ENCODE data around the gene YIPF4.
"Not testable (repeated sequence)": the region's sequence is repeated elsewhere in the genome, so short reads cannot be mapped to it uniquely, and the experiment has no call there.

Gene YIPF4

GRCh38 chr2:32289165-32289999 lies 11.7 kb downstream of the YIPF4 start:
- DNase-seq (ENCODE audit: low read depth, low spot score): no peak

DNA sequence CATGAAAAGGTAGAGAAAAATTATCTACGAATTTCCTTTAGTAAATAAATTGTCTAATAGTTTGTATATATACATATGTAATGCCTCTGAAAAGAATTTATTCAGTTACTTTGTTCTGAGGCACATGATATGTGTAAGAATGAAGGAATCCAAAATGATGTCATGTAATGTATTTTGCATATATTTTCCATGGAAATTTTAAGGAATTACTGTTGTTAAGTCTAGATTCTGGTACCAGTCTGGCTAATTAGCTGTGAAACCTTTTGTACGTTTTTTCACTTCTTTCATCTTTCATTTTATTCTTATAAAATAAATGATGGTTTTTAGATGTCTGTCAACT lies 12.3 kb downstream of the YIPF4 start:
- DNase-seq (ENCODE audit: low read depth, low spot score): no peak

DNA sequence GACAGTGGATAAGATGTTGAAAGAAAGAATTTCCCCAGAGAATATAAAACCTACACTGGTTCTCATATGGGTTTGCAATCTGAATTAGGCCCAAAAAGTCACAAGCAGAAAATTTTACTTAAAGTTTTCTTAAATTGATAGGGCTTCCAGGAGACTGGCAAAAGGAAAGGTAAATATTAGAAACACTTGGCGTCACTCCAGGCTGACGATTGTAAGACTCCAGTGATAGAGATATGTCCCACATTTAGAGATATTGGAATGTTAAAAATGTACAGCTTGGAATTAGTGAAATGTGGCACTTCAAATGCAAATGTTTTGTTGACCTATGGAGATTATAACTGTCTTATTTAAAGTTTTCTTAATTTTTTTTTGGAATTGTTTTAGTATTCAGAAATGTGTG lies 14.0 kb downstream of the YIPF4 start:
- no peak for DNase-seq (ENCODE audit: low read depth, low spot score)

- not testable (repeated sequence) for DNase-seq (ENCODE audit: low read depth, low spot score)
Measured at GRCh38 chr2:32293493-32293892, 15.8 kb downstream of the YIPF4 start.

DNA sequence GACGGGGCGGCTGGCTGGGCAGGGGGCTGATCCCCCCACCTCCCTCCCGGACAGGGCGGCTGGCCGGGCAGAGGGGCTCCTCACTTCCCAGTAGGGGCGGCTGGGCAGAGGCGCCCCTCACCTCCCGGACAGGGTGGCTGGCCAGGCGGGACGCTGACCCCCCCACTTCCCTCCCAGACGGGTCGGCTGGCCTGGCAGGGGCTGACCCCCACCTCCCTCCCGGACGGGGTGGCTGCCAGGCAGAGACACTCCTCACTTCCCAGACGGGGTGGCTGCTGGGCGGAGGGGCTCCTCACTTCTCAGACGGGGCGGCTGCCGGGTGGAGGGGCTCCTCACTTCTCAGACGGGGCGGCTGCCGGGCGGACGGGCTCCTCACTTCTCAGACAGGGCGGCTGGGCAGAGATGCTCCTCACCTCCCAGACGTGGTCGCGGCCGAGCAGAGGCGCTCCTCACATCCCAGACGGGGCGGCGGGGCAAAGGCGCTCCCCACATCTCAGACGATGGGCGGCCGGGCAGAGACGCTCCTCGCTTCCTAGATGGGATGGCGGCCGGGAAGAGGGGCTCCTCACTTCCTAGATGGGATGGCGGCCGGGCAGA lies 16.4 kb downstream of the YIPF4 start:
- DNase-seq (ENCODE audit: low read depth, low spot score): not testable (repeated sequence)

DNA sequence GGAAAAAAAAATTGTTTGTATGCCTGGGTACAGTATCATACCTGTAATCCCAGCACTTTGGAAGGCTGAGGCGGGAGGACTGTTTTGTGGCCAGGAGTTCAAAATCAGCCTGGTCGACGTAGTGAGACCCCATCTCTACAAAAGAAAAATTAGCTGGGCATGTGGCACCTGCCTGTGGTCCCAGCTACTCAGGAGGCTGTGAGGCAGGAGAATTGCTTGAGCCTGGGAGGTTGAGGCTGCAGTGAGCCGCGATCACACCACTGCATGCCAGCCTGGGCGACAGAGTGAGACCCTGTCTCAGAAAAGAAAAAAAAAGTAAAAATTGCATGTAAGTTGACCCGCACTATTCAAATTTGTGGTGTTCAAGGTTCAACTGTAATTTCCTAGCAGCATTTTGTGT lies 32.9 kb downstream of the YIPF4 start:
- DNase-seq (ENCODE audit: low read depth, low spot score): no peak

DNA sequence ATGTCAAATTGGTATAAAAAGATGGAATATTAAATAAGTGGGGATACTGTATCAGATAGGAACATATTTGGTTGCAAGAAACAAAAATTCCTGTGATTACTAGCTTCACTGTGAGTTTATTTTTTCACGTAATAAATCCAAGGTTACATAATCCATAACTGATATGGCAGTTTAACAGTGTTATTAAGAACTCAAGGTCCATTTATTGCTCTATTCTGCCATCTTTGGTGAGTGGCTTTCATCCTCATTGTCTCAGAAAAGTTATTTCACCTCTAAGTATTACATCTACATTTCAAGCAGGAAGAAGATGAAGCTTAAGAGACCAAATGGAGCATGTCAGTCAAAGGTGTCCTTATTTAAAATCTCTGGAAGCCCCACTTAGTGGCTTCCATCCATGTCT lies 37.2 kb downstream of the YIPF4 start:
- no peak for DNase-seq (ENCODE audit: low read depth, low spot score)

DNA sequence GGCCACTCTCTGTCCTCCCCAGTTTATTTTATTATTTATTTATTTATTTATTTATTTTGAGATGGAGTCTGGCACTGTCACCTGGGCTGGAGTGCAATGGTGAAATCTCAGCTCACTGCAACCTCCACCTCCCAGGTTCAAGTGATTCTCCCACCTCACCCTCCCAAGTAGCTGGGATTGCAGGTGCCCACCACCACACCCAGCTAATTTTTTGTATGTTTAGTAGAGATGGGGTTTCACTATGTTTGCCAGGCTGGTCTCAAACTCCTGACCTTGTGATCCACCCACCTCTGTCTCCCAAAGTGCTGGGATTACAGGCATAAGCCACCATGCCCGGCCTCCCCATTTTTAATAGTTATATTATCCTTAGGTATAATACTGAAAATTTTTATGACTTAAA lies 51.0 kb downstream of the YIPF4 start:
- not testable (repeated sequence) for DNase-seq (ENCODE audit: low read depth, low spot score)

- DNase-seq (ENCODE audit: low read depth, low spot score): not testable (repeated sequence)
Measured at GRCh38 chr2:32329180-32329980, 51.7 kb downstream of the YIPF4 start.

DNA sequence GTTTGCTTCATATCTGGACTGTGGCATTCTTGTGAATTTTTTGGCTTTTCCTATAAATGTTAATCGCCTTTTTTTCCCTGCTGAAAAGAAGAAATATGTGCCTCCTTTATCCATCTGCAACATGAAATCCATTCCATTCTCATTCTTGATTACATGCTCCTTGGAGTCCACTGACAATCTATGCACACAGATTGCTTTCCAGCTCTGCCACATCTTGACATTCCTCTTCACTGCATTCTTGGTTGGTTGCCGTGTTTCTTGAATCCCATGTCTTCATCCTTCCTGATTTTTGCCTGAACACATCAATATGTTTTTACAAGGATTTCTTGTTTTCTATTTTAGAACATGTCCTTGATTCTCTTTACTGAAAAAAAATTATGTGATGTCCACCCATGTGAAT lies 52.4 kb downstream of the YIPF4 start:
- DNase-seq (ENCODE audit: low read depth, low spot score): no peak

- DNase-seq (ENCODE audit: low read depth, low spot score): no peak
Measured at GRCh38 chr2:32342801-32343200, 65.1 kb downstream of the YIPF4 start.

- DNase-seq (ENCODE audit: low read depth, low spot score): not testable (repeated sequence)
Measured at GRCh38 chr2:32350797-32351196, 73.1 kb downstream of the YIPF4 start.

- no peak for DNase-seq (ENCODE audit: low read depth, low spot score)
Measured at GRCh38 chr2:32355976-32356680, 78.4 kb downstream of the YIPF4 start.

DNA sequence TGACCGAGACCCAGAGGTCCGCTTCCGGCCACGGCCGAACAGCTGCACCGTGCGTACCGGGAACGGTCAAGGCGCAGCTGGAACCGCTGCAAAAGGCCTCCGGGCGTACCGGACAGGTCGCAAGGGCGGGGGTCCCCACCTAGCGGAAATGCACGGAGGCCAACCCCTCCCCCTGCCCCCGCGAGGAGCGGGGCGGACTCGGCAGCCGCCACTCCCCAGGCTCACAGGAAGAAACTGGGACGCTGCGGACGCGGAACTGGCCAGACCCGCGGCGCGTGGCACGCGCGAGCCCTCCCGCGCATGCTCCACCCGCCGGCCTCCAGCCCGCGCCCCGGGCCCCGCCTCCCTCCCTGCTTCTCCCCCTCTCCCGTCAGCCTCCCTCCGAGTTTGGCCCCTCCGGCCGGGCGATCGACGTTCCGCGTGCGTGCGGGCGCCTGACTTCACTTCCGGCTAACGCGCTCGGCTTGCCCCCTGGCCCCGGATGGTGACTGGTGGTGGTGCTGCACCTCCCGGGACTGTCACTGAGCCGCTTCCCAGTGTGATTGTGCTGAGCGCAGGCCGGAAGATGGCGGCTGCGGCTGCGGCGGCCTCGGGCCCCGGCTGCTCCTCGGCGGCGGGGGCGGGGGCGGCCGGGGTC lies 79.1 kb downstream of the YIPF4 start, which contains the start of gene BIRC6:
Gene BIRC6 (plus strand): TSS at position 343 of the 637 bp plus-strand sequence. CDS start 139 bp downstream, at position 482.
- DNase-seq (ENCODE audit: low read depth, low spot score): peak; percentile 72

GRCh38 chr2:32357318-32358110 lies 79.8 kb downstream of the YIPF4 start:
- peak; percentile 11 for DNase-seq (ENCODE audit: low read depth, low spot score)

- no peak for DNase-seq (ENCODE audit: low read depth, low spot score)
Measured at GRCh38 chr2:32358111-32358482, 80.4 kb downstream of the YIPF4 start.

DNA sequence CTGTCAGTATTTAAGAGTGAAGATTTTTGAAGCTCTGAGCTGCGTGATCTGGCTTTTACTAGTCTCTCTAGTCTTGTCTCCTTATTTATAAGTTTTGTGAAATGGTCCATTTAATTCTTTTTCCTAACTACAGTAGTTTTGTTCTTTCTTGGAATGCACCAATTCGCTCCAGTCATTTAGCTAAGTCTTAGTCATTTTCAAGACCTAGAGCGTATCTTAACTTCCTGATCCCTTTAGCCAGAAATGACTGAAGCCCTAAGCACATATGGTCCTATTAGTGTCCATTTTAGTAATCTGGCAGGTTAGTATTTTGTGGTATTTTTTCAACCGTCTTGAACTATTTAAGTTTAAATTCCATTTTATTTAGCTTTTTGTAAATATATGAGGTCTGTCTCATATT lies 82.7 kb downstream of the YIPF4 start:
- no peak for DNase-seq (ENCODE audit: low read depth, low spot score)

DNA sequence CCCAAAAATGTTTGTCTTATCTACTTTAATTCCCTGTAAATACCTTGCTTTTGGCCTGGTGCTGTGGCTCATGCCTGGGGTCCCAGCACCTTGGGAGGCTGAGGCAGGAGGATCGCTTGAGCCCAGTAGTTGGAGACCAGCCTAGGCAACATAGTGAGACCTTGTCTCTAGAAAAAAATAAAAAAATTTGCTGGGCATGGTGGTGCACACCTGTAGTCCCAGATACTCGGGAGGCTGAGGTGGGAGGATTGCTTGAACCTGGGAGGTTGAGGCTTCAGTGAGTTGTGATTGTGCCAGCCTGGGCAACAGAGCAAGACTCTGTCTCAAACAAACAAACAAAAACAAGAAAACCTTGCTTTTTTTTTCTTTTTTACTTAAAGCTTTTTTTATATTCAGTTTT lies 85.3 kb downstream of the YIPF4 start:
- not testable (repeated sequence) for DNase-seq (ENCODE audit: low read depth, low spot score)

DNA sequence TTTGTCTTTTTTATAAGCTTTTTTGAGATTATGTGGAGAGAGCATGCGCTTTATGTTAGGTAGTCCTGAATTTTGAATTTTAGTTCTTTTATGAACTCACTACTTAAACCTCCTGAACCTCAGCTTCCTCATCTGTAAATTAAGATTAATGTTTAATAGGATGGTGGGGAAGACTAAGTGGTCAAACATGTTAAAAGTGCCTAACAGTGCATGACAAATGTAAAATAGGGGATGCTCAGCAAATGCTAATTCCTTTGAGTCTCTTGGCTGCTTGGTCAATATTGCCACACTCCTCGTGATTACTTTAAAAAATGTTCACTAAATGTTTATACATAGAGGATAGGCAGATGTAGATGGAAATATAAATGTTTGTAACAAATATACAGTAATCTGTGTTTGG lies 85.9 kb downstream of the YIPF4 start:
- DNase-seq (ENCODE audit: low read depth, low spot score): no peak

DNA sequence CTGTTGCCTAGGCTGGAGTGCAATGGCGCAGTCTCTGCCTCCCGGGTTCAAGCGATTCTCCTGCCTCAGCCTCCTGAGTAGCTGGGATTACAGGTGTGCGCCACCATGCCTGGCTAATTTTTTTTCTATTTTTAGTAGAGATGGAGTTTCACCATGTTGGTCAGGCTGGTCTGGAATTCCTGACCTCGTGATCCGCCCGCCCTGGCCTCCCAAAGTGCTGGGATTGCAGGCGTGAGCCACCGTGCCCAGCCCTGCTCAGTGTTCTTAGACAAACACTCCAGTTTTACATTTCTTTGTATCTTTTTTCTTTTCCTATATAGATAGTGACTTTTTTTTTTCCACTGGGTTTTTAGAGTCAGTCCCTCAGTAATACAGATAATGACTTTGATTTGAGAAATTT lies 86.6 kb downstream of the YIPF4 start:
- DNase-seq (ENCODE audit: low read depth, low spot score): not testable (repeated sequence)
